Measurements from ENCODE around the gene USP38. TPM values are rescaled to one million over a fixed set of nuclear protein-coding genes. Genes with fewer than 3 reads are reported as not detected.
"Not testable (repeated sequence)": the region's sequence is repeated elsewhere in the genome, so short reads cannot be mapped to it uniquely, and the experiment has no call there.

Gene USP38, protein sequence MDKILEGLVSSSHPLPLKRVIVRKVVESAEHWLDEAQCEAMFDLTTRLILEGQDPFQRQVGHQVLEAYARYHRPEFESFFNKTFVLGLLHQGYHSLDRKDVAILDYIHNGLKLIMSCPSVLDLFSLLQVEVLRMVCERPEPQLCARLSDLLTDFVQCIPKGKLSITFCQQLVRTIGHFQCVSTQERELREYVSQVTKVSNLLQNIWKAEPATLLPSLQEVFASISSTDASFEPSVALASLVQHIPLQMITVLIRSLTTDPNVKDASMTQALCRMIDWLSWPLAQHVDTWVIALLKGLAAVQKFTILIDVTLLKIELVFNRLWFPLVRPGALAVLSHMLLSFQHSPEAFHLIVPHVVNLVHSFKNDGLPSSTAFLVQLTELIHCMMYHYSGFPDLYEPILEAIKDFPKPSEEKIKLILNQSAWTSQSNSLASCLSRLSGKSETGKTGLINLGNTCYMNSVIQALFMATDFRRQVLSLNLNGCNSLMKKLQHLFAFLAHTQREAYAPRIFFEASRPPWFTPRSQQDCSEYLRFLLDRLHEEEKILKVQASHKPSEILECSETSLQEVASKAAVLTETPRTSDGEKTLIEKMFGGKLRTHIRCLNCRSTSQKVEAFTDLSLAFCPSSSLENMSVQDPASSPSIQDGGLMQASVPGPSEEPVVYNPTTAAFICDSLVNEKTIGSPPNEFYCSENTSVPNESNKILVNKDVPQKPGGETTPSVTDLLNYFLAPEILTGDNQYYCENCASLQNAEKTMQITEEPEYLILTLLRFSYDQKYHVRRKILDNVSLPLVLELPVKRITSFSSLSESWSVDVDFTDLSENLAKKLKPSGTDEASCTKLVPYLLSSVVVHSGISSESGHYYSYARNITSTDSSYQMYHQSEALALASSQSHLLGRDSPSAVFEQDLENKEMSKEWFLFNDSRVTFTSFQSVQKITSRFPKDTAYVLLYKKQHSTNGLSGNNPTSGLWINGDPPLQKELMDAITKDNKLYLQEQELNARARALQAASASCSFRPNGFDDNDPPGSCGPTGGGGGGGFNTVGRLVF
- 19.4 TPM for polyA plus RNA-seq

DNA sequence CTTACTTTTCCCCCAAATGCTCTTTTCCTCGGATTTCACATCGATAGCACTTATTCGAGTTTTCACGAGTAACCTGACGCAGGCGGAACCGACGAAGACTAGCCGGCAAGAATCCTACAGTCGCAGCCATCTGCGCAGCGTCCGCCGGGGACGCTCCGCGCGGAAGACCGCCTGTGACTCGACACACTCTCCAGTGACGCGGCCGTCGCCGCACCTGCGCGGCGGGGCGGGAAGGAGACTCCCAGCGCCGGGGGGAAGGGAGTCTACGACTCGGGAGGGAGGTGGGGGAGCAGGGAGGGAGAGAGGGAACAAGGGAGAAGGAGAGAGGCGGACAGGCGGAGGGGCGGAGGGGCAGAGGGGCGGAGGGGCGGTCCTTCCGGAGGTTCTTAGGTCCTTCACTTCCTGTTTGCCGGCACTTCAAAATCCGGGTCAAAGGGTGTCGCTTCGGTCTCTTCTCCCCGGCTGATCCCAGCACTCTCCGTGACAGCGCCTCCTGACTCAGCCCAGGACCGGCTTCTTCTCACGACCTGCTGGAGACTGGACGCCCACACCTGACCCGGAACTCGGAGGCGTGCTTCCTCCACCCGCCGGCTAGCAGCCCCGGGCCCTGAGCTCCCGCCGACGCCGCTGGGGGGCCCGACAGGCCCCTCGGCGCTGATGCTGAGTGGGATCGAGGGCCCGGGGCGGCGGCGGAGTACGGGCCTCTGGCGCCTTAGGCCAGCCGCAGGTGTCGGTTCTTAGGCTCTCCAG is at the start of gene USP38:
Gene USP38 (plus strand): TSS at position 415 of the 750 bp plus-strand sequence. CDS start 534 bp downstream, outside the sequence.
- peaks cover 4% of the 10 kb centered on the region for H3K36me3 Mint-ChIP-seq
- peaks cover 31 to 45% (median 37%) of the 10 kb centered on the region in 3 donors for H3K4me1 Mint-ChIP-seq
- peak within 1 kb of the TSS; percentile 80 to 96 (median 90) for H3K27ac Mint-ChIP-seq
- no peaks in the 10 kb centered on the region for H3K9me3 Mint-ChIP-seq
- peak within 1 kb of the TSS; percentile 89 to 100 (median 92) for H3K4me3 Mint-ChIP-seq
- H3K27me3 Mint-ChIP-seq, result no peaks in the 10 kb centered on the region

DNA sequence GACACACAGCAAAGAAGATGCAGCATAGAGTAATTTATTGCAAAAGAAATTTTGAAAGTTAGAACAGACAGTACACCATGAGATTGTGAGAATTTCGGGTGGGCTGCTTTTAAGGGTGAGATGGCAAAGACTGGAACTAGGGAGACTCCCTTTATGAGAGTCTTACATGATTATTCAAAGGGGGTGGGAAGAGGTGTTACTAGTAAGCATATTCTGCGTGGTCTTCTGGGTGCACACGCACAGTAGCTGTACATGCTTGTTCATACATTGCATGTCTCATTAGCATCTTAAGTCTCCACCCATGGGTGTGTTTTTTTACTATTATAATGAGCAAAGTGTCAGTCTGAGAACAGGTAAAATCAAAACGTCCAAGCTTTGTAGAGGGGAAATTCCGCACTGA is 49.4 kb upstream of the USP38 start:
- no peaks in the 10 kb centered on the region for H3K27me3 Mint-ChIP-seq
- H3K9me3 Mint-ChIP-seq, result no peaks in the 10 kb centered on the region
- peaks cover 2% of the 10 kb centered on the region for H3K36me3 Mint-ChIP-seq
- no peak overlapping the region for H3K27ac Mint-ChIP-seq
- H3K4me3 Mint-ChIP-seq, result no peak overlapping the region
- no peaks in the 10 kb centered on the region for H3K4me1 Mint-ChIP-seq

DNA sequence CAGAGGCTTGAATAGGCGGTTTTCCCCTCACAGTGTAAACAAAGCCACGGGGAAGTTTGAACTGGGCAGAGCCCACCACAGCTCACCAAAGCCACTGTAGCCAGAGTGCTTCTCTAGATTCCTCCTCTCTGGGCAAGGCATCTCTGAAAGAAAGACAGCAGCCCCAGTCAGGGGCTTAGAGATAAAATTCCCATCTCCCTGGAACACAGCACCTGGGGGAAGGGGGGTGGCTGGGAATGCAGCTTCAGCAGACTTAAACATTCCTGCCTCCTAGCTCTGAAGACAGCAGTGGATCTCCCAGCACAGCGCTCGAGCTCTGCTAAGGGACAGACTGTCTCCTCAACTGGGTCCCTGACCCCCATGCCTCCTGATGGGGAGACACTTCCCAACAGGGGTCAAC is 44.0 kb upstream of the USP38 start:
- Mint-ChIP-seq H3K9me3 (peaks cover 7 to 23% (median 19%) of the 10 kb centered on the region in 3 donors), H3K4me1 (no peaks in the 10 kb centered on the region), H3K27ac (no peak overlapping the region), H3K4me3 (no peak overlapping the region), H3K27me3 (no peaks in the 10 kb centered on the region), H3K36me3 (peaks cover 5% of the 10 kb centered on the region)

DNA sequence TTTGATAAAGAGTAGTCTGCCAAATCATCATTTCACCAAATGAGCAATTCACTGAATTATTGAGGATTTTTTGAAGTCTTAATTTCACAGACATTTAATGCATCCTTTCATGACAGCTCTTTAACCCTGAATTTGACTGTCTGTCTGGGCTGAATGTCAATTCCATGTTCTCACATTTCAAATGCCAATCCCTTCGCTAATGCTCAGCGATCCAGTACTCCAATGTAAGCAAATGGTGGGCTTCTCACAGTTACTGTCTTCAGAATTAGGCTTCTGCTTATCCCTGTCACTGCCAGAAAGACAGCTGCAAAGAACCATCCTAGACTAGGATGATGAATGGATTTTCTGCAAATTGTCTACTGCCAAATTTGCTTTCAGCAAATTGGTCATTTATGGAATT is 36.2 kb upstream of the USP38 start:
- Mint-ChIP-seq H3K36me3 (peaks cover 2% of the 10 kb centered on the region), H3K4me1 (no peaks in the 10 kb centered on the region), H3K9me3 (peaks cover 15 to 56% (median 34%) of the 10 kb centered on the region in 3 donors), H3K27ac (no peak overlapping the region), H3K4me3 (no peak overlapping the region), H3K27me3 (no peaks in the 10 kb centered on the region)

DNA sequence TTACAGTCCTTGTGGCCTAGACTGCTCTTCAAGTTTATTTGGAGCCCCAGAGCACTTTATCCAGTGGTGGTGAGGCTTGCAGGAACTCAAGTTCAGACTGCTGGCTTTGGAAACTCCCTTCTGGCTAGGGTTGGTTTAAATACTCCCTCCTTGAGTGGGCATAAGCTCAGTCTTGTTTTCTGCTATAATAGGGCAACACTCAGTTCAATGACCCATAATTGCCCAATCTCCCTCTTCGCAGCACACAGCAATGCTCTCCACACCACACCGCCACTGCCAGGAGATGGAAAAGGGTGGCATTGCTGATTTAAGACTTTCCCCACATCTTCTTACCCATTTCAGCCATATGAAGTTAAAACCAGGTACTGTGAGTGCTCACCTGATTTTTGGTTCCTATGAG is 27.9 kb upstream of the USP38 start:
- Mint-ChIP-seq H3K27ac (no peak overlapping the region), H3K4me3 (no peak overlapping the region), H3K27me3 (no peaks in the 10 kb centered on the region), H3K4me1 (no peaks in the 10 kb centered on the region), H3K36me3 (peaks cover 11% of the 10 kb centered on the region), H3K9me3 (peaks cover 6 to 46% (median 7%) of the 10 kb centered on the region in 3 donors)

DNA sequence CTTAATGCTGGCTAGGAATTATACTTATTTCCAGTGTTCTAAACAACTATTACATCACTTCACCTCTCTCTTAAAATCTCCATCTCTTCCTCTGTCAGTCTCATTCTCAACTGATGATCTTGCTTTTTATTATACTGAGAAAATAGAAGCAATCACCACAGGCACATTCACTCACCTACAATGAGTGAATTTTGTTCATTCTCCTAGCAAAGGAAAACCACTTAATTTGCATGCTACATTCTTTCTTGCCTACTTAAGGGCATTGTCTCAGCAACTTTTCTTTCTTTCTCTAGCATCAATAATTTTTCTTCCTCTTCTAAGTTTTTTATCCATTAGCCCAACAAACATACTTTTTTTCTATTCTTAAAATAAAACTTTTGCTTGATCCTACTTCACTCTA is 21.1 kb upstream of the USP38 start:
- Mint-ChIP-seq H3K27ac (no peak overlapping the region), H3K36me3 (peaks cover 5% of the 10 kb centered on the region), H3K4me1 (peaks cover 0 to 2% (median 2%) of the 10 kb centered on the region in 3 donors), H3K9me3 (peaks cover 0 to 2% (median 2%) of the 10 kb centered on the region in 3 donors), H3K27me3 (no peaks in the 10 kb centered on the region), H3K4me3 (no peak overlapping the region)

DNA sequence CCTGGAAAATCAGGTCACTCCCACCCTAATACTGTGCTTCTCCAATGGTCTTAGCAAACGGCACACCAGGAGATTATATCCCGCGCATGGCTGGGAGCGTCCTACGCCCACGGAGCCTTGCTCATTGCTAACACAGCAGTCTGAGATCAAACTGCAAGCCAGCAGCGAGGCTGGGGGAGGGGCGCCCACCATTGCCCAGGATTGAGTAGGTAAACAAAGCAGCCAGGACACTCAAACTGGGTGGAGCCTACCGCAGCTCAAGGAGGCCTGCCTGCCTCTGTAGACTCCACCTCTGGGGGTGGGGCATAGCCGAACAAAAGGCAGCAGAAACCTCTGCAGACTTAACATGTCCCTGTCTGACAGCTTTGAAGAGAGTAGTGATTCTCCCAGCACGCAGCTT is 18.0 kb upstream of the USP38 start:
- not testable (repeated sequence) for H3K9me3 Mint-ChIP-seq, H3K27ac Mint-ChIP-seq, H3K4me1 Mint-ChIP-seq, H3K4me3 Mint-ChIP-seq, H3K36me3 Mint-ChIP-seq, H3K27me3 Mint-ChIP-seq

DNA sequence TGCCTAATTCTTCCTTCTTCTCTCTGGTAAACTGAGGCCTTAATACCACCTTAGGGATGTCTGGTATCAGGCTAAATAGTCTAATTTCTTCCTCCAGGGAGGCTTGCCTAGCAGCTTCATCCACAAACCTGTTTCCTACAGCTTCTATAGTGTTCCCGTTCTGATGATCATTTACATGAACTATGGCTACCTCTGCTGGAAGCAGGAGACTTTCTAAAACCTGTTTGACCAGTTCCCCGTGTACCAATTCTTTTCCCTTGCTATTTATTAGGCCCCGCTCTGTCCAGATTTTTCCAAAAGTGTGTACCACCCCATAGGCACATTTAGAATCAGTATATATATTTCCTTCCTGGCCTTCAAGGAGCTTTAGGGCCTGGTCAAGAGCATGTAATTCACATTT is 5.8 kb upstream of the USP38 start:
- Mint-ChIP-seq H3K4me3 (no peak overlapping the region), H3K27ac (no peak overlapping the region), H3K9me3 (peaks cover 0 to 20% (median 4%) of the 10 kb centered on the region in 3 donors), H3K4me1 (peaks cover 2 to 9% (median 9%) of the 10 kb centered on the region in 3 donors), H3K27me3 (no peaks in the 10 kb centered on the region), H3K36me3 (peaks cover 7% of the 10 kb centered on the region)

DNA sequence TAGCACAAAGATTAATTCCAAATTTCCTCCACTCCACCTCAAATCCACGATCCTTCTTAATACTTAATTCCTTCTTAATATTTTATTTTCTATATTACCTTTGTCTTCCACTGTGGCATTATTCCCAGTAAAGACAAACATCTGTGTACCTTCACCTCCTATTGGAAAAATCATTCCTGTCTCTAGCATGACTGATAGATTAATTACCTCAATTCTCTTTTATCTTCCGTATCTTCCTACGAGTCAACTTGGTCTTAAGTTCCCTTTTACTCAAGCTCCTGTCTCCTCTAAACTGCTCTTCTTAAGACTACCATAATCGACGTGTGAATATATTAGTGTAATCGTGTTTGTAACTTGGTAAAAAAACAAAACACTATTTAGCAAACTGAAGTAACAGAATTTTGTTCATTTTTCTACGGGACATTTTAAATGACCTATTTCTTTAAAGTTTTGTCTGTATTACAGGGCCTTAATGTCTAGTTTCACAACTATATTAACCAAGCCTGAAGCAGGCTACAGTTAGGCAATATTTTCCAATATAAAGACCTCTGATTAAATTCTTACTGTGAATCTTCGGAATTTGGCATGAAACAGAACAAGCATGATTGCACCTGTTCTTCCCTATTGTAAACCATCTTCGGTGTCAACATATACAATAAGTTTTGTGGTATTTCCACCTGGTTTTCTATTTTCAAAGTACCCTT is 1.1 kb upstream of the USP38 start:
- H3K36me3 Mint-ChIP-seq, result no peaks in the 10 kb centered on the region
- peaks cover 0 to 4% (median 2%) of the 10 kb centered on the region in 3 donors for H3K9me3 Mint-ChIP-seq
- H3K4me1 Mint-ChIP-seq, result peaks cover 22 to 36% (median 32%) of the 10 kb centered on the region in 3 donors
- H3K27ac Mint-ChIP-seq, result peak overlapping the region; percentile 80 to 96 (median 90)
- H3K27me3 Mint-ChIP-seq, result no peaks in the 10 kb centered on the region
- peak overlapping the region; percentile 89 to 100 (median 92) for H3K4me3 Mint-ChIP-seq

DNA sequence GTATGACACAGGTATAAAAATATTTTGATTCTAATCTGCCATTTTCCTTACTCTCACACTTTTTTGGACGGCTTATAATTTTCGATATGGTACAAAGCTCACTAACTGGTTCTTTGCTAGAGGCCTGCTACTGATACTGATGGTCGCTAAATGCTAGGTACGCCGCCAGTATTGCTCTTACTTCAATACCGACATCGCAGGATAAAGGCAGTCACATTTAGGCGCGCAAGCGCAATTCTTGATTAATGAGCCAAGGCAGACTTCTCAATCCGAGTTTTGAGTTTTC is 557 bp upstream of the USP38 start:
- peaks cover 26 to 39% (median 32%) of the 10 kb centered on the region in 3 donors for H3K4me1 Mint-ChIP-seq
- H3K27ac Mint-ChIP-seq, result peak overlapping the region; percentile 80 to 96 (median 90)
- peak overlapping the region; percentile 89 to 100 (median 92) for H3K4me3 Mint-ChIP-seq
- no peaks in the 10 kb centered on the region for H3K36me3 Mint-ChIP-seq
- no peaks in the 10 kb centered on the region for H3K9me3 Mint-ChIP-seq
- H3K27me3 Mint-ChIP-seq, result no peaks in the 10 kb centered on the region

DNA sequence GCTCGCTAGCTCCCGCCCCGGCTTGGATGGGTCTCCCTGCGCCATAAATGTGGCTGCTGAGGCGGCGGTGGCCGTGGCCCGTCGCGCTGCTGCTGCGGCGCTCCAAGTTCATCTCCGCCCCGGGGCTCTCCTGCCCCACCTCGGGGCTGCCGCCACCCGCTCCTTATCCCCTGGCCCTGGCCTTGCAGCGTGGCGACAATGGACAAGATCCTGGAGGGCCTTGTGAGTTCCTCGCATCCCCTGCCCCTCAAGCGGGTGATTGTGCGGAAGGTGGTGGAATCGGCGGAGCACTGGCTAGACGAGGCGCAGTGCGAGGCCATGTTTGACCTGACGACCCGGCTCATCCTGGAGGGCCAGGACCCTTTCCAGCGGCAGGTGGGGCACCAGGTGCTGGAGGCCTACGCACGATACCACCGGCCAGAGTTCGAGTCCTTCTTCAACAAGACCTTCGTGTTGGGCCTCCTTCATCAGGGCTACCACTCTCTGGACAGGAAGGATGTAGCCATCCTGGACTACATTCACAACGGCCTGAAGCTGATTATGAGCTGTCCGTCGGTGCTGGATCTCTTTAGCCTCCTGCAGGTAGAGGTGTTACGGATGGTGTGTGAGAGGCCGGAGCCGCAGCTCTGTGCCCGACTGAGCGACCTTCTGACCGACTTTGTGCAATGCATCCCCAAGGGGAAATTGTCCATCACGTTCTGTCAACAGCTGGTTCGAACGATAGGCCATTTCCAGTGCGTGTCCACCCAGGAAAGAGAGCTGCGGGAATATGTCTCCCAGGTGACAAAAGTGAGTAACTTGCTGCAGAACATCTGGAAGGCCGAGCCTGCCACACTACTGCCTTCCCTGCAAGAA is 763 bp downstream of the USP38 start:
- H3K4me1 Mint-ChIP-seq, result peaks cover 36 to 53% (median 43%) of the 10 kb centered on the region in 3 donors
- H3K36me3 Mint-ChIP-seq, result peaks cover 4% of the 10 kb centered on the region
- H3K9me3 Mint-ChIP-seq, result no peaks in the 10 kb centered on the region
- peak overlapping the region; percentile 89 to 100 (median 92) for H3K4me3 Mint-ChIP-seq
- H3K27ac Mint-ChIP-seq, result peak overlapping the region; percentile 65 to 92 (median 89)
- H3K27me3 Mint-ChIP-seq, result no peaks in the 10 kb centered on the region

DNA sequence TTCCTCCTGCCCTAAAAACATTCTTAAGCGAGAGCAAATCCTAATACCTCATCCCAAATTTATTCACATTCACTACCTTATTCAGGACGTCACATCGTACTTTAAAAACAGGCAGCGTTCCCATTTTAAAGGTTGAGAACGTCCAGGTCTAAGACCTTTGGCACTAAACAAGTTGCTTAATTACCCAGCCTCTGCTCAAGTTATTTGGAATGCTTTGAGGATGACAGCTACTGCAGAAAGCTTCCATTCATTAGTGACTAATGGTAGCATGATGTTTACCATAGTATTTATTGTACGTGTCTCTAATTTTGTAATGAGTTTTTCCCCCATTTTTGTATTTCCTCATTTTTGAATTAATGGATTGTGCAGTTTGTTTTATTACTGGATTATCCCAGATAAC is 1.5 kb downstream of the USP38 start:
- Mint-ChIP-seq H3K4me3 (peak overlapping the region; percentile 89 to 100 (median 92)), H3K9me3 (no peaks in the 10 kb centered on the region), H3K27ac (peak overlapping the region; percentile 65 to 92 (median 89)), H3K36me3 (peaks cover 4% of the 10 kb centered on the region), H3K27me3 (no peaks in the 10 kb centered on the region), H3K4me1 (peaks cover 35 to 57% (median 43%) of the 10 kb centered on the region in 3 donors)

DNA sequence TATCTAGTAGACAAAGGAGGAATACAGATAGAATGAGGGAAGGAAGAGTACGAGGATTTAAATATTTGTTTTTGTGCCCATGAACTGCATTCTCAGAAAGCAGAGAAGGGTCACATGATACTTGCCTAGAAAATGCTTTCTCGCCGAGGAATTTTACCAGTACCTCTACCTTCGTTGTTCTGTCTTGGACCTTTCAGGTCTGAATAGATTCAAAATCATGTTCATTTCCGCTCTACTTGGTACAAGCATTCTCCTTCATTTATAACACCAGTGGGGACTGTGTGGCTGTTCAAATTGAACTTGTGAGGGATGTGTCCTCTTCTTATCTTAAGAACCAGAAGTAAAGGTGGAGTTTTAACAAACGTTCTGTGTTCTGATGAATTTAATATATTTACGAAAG is 1.9 kb downstream of the USP38 start:
- peak overlapping the region; percentile 48 to 89 (median 65) for H3K27ac Mint-ChIP-seq
- no peaks in the 10 kb centered on the region for H3K9me3 Mint-ChIP-seq
- H3K36me3 Mint-ChIP-seq, result peaks cover 4% of the 10 kb centered on the region
- H3K4me1 Mint-ChIP-seq, result peaks cover 35 to 57% (median 43%) of the 10 kb centered on the region in 3 donors
- H3K4me3 Mint-ChIP-seq, result peak overlapping the region; percentile 89 to 100 (median 92)
- H3K27me3 Mint-ChIP-seq, result no peaks in the 10 kb centered on the region

All from IgD-negative memory B cell (primary cell).